Kidney (tissue), 14 donors: Measurements from ENCODE around the gene MAGEB1. TPM values are rescaled to one million over a fixed set of nuclear protein-coding genes. Genes with fewer than 3 reads are reported as not detected.

Source experiments
- DNase-seq, 5 donors: peaks; one replicate each; pipeline ENCODE4 v3.0.0-alpha.2; 2013 to 2020
- FAIRE-seq: peaks from 2 replicates; lab custom pipeline; 2012; peaks lifted over from hg19 to GRCh38; lab: Jason Lieb, UNC
- H3K27ac ChIP-seq, 2 donors: one replicate each; pipeline ENCODE4 v1.7.0; 2013; ENCODE audit warnings: low read depth in 2 of 2, low read length in 2 of 2, inconsistent platforms in 1 of 2
- H3K27me3 ChIP-seq: one replicate; pipeline ENCODE4 v1.7.1; 2013; ENCODE audit warnings: low read length, inconsistent platforms; ENCODE audit not compliant: control insufficient read depth, insufficient read depth
- H3K36me3 ChIP-seq, 3 donors: one replicate each; pipeline versions ENCODE4 v1.7.0 to v1.7.1; 2013; ENCODE audit warnings: low read length in 3 of 3, control low read depth in 1 of 3, inconsistent platforms in 1 of 3; ENCODE audit not compliant: insufficient read depth in 3 of 3, control insufficient read depth in 2 of 3
- H3K4me1 ChIP-seq, 3 donors: one replicate each; pipeline versions ENCODE4 v1.7.0 to v1.7.1; 2013; ENCODE audit warnings: low read length in 3 of 3, inconsistent platforms in 1 of 3, low read depth in 1 of 3; ENCODE audit not compliant: control insufficient read depth in 2 of 3, insufficient read depth in 2 of 3
- H3K4me3 ChIP-seq, 3 donors: one replicate each; pipeline versions ENCODE4 v1.7.0 to v1.8.1; 2013; ENCODE audit warnings: low read length in 3 of 3, control low read depth in 1 of 3, inconsistent platforms in 1 of 3
- H3K9ac ChIP-seq, 3 donors: one replicate each; pipeline versions ENCODE4 v1.7.0 to v1.7.1; 2013; ENCODE audit warnings: low read length in 3 of 3, control low read depth in 1 of 3, inconsistent platforms in 1 of 3
- H3K9me3 ChIP-seq, 3 donors: one replicate each; pipeline versions ENCODE4 v1.7.0 to v1.7.1; 2013; ENCODE audit warnings: low read length in 3 of 3, control low read depth in 1 of 3, inconsistent platforms in 1 of 3; ENCODE audit not compliant: control insufficient read depth in 2 of 3, insufficient read depth in 1 of 3
- CTCF ChIP-seq: IDR thresholded peaks from 3 replicates; pipeline ENCODE4 v1.5.1; 2012; ENCODE audit warnings: mild to moderate bottlenecking, moderate library complexity, borderline replicate concordance; ENCODE audit not compliant: insufficient read depth; ENCODE audit errors: extremely low read depth
- intact Hi-C: fragments of 100-400 bp; cut with DNase I; formaldehyde crosslinking; loops from one replicate; pipeline ENCODE4 v1.11.1; 2022
- polyA plus RNA-seq: library from polyadenylated mRNA; stranded (reverse); fragments of 350-450 nt; fragmentation: Illumina TruSeq; extraction: RNeasy Lipid Tissue Mini Kit (QIAGEN cat#74804); gene quantifications from one replicate; pipeline ENCODE4 v1.2.3, GENCODE V29; 2014; ENCODE audit warnings: low read depth, low replicate concordance; ENCODE audit not compliant: insufficient read depth
- total RNA-seq: library from RNA; stranded (reverse); fragmentation: NEBNext Ultra II Directional; extraction: Animal tissue kit (Norgen Biotek cat#: 25700); gene quantifications from one replicate; pipeline ENCODE4 v1.2.1, GENCODE V29; 2021
- donor health status: control.
- donor health status: control.
- donor health status: control.
- donor health status: control.
- donor health status: control.
- donor health status: DM: yes; HTN: yes; CAD: no.
- donor health status: Normal renal cell carcinoma (clear cell type).

MAGEB1 gene
- total and polyA plus RNA-seq, 2 donors from 2014 or later: not detected

GRCh38 chrX:30217465-30217864 is 29.5 kb upstream of the MAGEB1 start:
- intact Hi-C loops: no loop called here
- FAIRE-seq: no peak
- no peak overlapping the region for H3K27ac ChIP-seq

GRCh38 chrX:30219372-30219771 is 27.6 kb upstream of the MAGEB1 start:
- H3K27ac ChIP-seq: no peak overlapping the region
- FAIRE-seq (no peak), DNase-seq (peak in 2 of 5 donors; percentile 1 to 7)
- no peak overlapping the region for H3K9ac ChIP-seq
- H3K9me3 ChIP-seq: no peaks in the 10 kb centered on the region
- no peaks in the 10 kb centered on the region for H3K36me3 ChIP-seq
- TF ChIP-seq CTCF: no peak
- no peaks in the 10 kb centered on the region for H3K27me3 ChIP-seq
- no peaks in the 10 kb centered on the region for H3K4me1 ChIP-seq
- intact Hi-C loops: no loop called here
- H3K4me3 ChIP-seq: no peak overlapping the region

More at GRCh38 chrX:30217465-30217864, 29.5 kb upstream of the MAGEB1 start:
- TF ChIP-seq CTCF: no peak
- Histone ChIP-seq H3K36me3 (no peaks in the 10 kb centered on the region), H3K9ac (no peak overlapping the region), H3K4me3 (no peak overlapping the region), H3K9me3 (no peaks in the 10 kb centered on the region), H3K27me3 (peaks cover 2% of the 10 kb centered on the region), H3K4me1 (no peaks in the 10 kb centered on the region)
- DNase-seq: no peak

- TF ChIP-seq CTCF: no peak
- no peak overlapping the region for H3K9ac ChIP-seq
- H3K9me3 ChIP-seq: no peaks in the 10 kb centered on the region
- H3K4me1 ChIP-seq: no peaks in the 10 kb centered on the region
- H3K27me3 ChIP-seq: no peaks in the 10 kb centered on the region
- no peaks in the 10 kb centered on the region for H3K36me3 ChIP-seq
- FAIRE-seq: no peak
- intact Hi-C loops: no loop called here
- no peak for DNase-seq
- no peak overlapping the region for H3K27ac ChIP-seq
- H3K4me3 ChIP-seq: no peak overlapping the region
These were observed 26.3 kb upstream of the MAGEB1 start for GRCh38 chrX:30220661-30221060.

- peak in 4 of 5 donors; percentile 10 to 46 (median 40) for DNase-seq
- no peak for TF ChIP-seq CTCF
- intact Hi-C loops: no loop called here
- no peaks in the 10 kb centered on the region for H3K9me3 ChIP-seq
- no peak overlapping the region for H3K27ac ChIP-seq
- no peaks in the 10 kb centered on the region for H3K27me3 ChIP-seq
- H3K4me1 ChIP-seq: no peaks in the 10 kb centered on the region
- no peak for FAIRE-seq
- H3K9ac ChIP-seq: no peak overlapping the region
- no peak overlapping the region for H3K4me3 ChIP-seq
- H3K36me3 ChIP-seq: no peaks in the 10 kb centered on the region
These were observed 22.4 kb upstream of the MAGEB1 start for GRCh38 chrX:30224536-30224935.
